Activated CD8-positive, alpha-beta T cell treated with anti-CD3 and anti-CD28 coated beads, Interleukin-2, amount 10 ng/mL, durations not matched to agents 7 days and 5 days (primary cell): Measurements from ENCODE around the gene NR5A2. TPM values are rescaled to one million over a fixed set of nuclear protein-coding genes. Genes with fewer than 3 reads are reported as not detected.

Experiments used
- ATAC-seq: fragments of 150-1000 bp; cut with Tn5 transposase; one replicate; pipeline ENCODE4 v1.10.0; 2021; ENCODE audit warnings: moderate library complexity
- CTCF ChIA-PET: fragments of 350-600 bp; sonication (Branson Sonifier 250); formaldehyde crosslinking; loops from one replicate; lab custom pipeline; 2021; ENCODE audit warnings: antibody characterized with exemption; lab: Charles Lee
- POLR2A ChIA-PET: fragments of 350-600 bp; sonication (Branson Sonifier 250); formaldehyde crosslinking; loops from one replicate; lab custom pipeline; 2021; ENCODE audit warnings: antibody characterized with exemption; lab: Charles Lee
- DNase-seq: peaks from one replicate; pipeline ENCODE4 v3.0.0-alpha.2; 2020
- H3K27ac Mint-ChIP-seq: one replicate; pipeline ENCODE4 v1.8.0; 2021; ENCODE audit warnings: mild to moderate bottlenecking, mixed read lengths
- H3K27me3 Mint-ChIP-seq: one replicate; pipeline ENCODE4 v1.8.0; 2021; ENCODE audit warnings: low read depth, mixed read lengths
- H3K36me3 Mint-ChIP-seq: one replicate; pipeline ENCODE4 v1.8.0; 2021; ENCODE audit warnings: low read depth, mixed read lengths
- H3K4me1 Mint-ChIP-seq: one replicate; pipeline ENCODE4 v1.8.0; 2021; ENCODE audit warnings: low read depth, mixed read lengths
- H3K4me3 Mint-ChIP-seq: one replicate; pipeline ENCODE4 v1.8.0; 2021; ENCODE audit warnings: mild to moderate bottlenecking, mixed read lengths
- H3K9me3 Mint-ChIP-seq: one replicate; pipeline ENCODE4 v1.8.0; 2022; ENCODE audit warnings: mixed read lengths; ENCODE audit not compliant: insufficient read depth
- total RNA-seq, 2 experiments: library from RNA; stranded (reverse); gene quantifications; one replicate each; pipeline ENCODE4 v1.2.3, GENCODE V29; 2021

The NR5A2 gene
- total RNA-seq, 2 experiments from 2014 or later, result not detected

DNA sequence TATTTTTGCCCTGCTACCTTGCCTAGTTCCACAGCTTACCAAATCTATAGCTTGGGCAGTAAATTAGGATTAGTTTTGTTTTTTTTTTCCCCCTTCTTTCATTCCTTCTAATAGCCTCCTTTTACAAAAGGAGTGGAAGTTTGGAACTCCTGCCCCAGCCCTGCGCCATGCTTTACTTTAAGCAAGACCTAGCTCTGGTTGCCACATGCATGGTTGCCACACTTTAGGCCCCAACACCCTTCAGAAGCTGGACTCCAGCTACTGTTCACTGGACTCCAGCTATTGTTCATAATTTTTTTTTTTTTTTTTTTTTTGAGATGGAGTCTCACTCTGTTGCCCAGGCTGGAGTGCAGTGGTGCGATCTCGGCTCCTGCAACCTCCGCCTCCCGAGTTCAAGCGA is 115.8 kb downstream of the NR5A2 start:
- CTCF ChIA-PET, result interaction anchor here (1.4 to 1.8 kb wide), 2 partner anchors 11 to 114 kb away, joined by 4 to 7 read pairs; no protein-coding TSS in a partner anchor
- no peak for DNase-seq
- POLR2A ChIA-PET, result interaction anchor here (1.1 to 1.7 kb wide), 2 partner anchors 10 to 11 kb away, joined by 3 to 5 read pairs; no protein-coding TSS in a partner anchor
- H3K27me3 Mint-ChIP-seq, result peaks cover 4% of the 10 kb centered on the region
- H3K36me3 Mint-ChIP-seq, result no peaks in the 10 kb centered on the region
- no peak overlapping the region for H3K27ac Mint-ChIP-seq
- no peak overlapping the region for H3K4me3 Mint-ChIP-seq
- no peaks in the 10 kb centered on the region for H3K4me1 Mint-ChIP-seq
- ATAC-seq, result no peak
- no peaks in the 10 kb centered on the region for H3K9me3 Mint-ChIP-seq

DNA sequence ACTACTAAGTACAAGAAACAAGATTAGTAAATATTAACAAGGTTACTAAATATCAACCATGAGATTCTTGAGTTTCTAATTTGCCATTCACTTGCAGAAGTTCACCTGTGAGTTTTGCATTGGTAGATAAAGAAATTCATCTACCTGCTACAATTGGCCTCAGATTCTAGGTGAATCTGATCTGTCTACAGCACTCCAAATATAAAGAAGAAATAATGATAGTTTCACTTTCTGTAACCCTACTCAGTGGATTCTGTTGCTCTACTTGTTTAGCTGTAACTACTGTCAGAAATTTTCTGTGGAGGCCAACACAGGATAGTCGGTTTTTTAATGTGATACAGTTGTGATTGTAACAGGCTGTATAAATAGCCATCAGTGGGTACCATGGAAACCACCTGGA is 118.6 kb downstream of the NR5A2 start:
- no peaks in the 10 kb centered on the region for H3K27me3 Mint-ChIP-seq
- ATAC-seq (no peak), DNase-seq (no peak)
- ChIA-PET CTCF (interaction anchor here (0.6 kb wide), 1 partner anchor 10 kb away, joined by 3 read pairs; no protein-coding TSS in a partner anchor), POLR2A (interaction anchor here (1.0 to 1.1 kb wide), 2 partner anchors 8 to 156 kb away, joined by 3 to 4 read pairs; no protein-coding TSS in a partner anchor)
- H3K4me1 Mint-ChIP-seq, result peaks cover 11% of the 10 kb centered on the region
- no peak overlapping the region for H3K27ac Mint-ChIP-seq
- no peak overlapping the region for H3K4me3 Mint-ChIP-seq
- no peaks in the 10 kb centered on the region for H3K9me3 Mint-ChIP-seq
- H3K36me3 Mint-ChIP-seq, result no peaks in the 10 kb centered on the region

DNA sequence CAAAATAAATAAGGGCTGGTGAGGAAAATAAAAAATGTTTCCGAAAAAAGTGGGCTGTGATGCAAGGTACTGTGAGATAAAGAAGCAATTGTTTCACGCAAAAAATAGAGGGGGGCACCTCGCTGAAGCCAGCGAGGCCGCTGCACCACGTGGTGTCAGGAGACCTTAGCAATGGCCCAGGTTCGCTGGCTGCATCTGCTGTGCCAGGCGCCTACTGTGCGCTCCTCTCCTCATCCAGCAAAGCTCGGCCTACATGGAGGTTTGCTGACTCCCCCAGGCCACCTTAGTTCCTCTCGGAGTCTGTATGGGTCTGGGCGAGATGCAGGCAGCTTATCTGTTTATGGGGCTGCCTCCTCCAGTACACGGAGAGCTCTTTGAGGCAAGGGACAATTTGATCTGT is 119.6 kb downstream of the NR5A2 start:
- Mint-ChIP-seq H3K27ac (no peak overlapping the region), H3K27me3 (no peaks in the 10 kb centered on the region), H3K4me3 (no peak overlapping the region), H3K9me3 (no peaks in the 10 kb centered on the region), H3K36me3 (no peaks in the 10 kb centered on the region), H3K4me1 (peaks cover 13% of the 10 kb centered on the region)
- ChIA-PET CTCF (no interaction called here), POLR2A (no interaction called here)
- no peak for DNase-seq
- ATAC-seq, result no peak

DNA sequence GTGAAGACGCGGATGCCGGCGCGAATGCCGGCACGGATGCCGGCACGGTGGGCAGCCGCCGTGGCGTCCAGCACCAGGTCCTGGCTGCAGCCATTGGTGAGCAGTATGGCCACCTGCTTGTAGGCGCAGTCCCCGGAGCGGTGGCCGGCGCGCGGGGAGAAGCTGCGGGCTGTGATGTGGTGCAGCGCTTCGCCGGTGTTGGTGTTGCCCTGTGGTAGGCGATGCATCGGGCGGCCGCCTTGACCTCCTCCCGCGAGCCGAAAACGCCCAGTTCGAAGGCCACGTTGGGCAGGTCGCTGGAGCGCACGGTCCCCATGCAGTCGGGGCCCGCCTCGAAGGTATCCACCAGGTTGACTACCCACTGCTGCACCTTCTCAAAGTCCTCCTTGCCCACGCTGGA is 120.2 kb downstream of the NR5A2 start:
- CTCF ChIA-PET, result no interaction called here
- POLR2A ChIA-PET, result no interaction called here
- Mint-ChIP-seq H3K4me3 (no peak overlapping the region), H3K9me3 (no peaks in the 10 kb centered on the region), H3K4me1 (peaks cover 15% of the 10 kb centered on the region), H3K36me3 (no peaks in the 10 kb centered on the region), H3K27me3 (no peaks in the 10 kb centered on the region), H3K27ac (no peak overlapping the region)
- ATAC-seq (no peak), DNase-seq (no peak)

GRCh38 chr1:200150006-200150405 is 122.5 kb downstream of the NR5A2 start:
- DNase-seq, result no peak

GRCh38 chr1:200150721-200151120 is 123.2 kb downstream of the NR5A2 start:
- H3K9me3 Mint-ChIP-seq, result peaks cover 5% of the 10 kb centered on the region
- peaks cover 34% of the 10 kb centered on the region for H3K4me1 Mint-ChIP-seq
- ChIA-PET POLR2A (no interaction called here), CTCF (interaction anchor here (0.9 to 1.9 kb wide), 6 partner anchors 10 to 156 kb away, joined by 3 to 6 read pairs (median 3); no protein-coding TSS in a partner anchor)
- no peak for ATAC-seq
- no peak overlapping the region for H3K4me3 Mint-ChIP-seq
- H3K27ac Mint-ChIP-seq, result no peak overlapping the region
- DNase-seq, result no peak
- H3K27me3 Mint-ChIP-seq, result no peaks in the 10 kb centered on the region
- no peaks in the 10 kb centered on the region for H3K36me3 Mint-ChIP-seq

More at GRCh38 chr1:200150006-200150405, 122.5 kb downstream of the NR5A2 start:
- Mint-ChIP-seq H3K4me3 (no peak overlapping the region), H3K36me3 (no peaks in the 10 kb centered on the region), H3K9me3 (peaks cover 3% of the 10 kb centered on the region), H3K27ac (no peak overlapping the region), H3K27me3 (no peaks in the 10 kb centered on the region), H3K4me1 (peaks cover 33% of the 10 kb centered on the region)
- POLR2A ChIA-PET, result no interaction called here
- CTCF ChIA-PET, result interaction anchor here (0.9 to 1.9 kb wide), 4 partner anchors 10 to 157 kb away, joined by 3 to 6 read pairs (median 3); no protein-coding TSS in a partner anchor
- no peak for ATAC-seq

DNA sequence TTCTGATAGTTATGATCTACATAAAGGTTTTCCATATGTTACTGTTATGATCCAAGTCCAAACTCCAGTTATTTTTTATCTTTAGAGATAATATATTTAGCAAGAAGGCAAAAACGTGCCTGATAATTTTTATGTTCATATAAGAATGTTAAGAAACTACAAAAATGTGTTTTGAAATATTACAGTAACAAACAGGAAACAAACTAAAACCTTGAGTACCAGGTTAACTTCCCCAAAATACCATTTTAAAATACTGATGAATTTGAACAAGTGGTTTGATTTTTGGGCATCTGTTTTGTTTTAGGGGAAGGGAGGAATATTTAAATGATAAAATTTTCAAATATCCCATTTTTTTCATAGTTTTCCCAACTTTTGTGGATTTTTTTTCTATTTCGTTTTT is 124.8 kb downstream of the NR5A2 start:
- peaks cover 41% of the 10 kb centered on the region for H3K4me1 Mint-ChIP-seq
- H3K9me3 Mint-ChIP-seq, result peaks cover 5% of the 10 kb centered on the region
- no peak for DNase-seq
- peaks cover 3% of the 10 kb centered on the region for H3K27me3 Mint-ChIP-seq
- POLR2A ChIA-PET, result no interaction called here
- no peak for ATAC-seq
- CTCF ChIA-PET, result no interaction called here
- no peaks in the 10 kb centered on the region for H3K36me3 Mint-ChIP-seq
- no peak overlapping the region for H3K27ac Mint-ChIP-seq
- H3K4me3 Mint-ChIP-seq, result no peak overlapping the region

DNA sequence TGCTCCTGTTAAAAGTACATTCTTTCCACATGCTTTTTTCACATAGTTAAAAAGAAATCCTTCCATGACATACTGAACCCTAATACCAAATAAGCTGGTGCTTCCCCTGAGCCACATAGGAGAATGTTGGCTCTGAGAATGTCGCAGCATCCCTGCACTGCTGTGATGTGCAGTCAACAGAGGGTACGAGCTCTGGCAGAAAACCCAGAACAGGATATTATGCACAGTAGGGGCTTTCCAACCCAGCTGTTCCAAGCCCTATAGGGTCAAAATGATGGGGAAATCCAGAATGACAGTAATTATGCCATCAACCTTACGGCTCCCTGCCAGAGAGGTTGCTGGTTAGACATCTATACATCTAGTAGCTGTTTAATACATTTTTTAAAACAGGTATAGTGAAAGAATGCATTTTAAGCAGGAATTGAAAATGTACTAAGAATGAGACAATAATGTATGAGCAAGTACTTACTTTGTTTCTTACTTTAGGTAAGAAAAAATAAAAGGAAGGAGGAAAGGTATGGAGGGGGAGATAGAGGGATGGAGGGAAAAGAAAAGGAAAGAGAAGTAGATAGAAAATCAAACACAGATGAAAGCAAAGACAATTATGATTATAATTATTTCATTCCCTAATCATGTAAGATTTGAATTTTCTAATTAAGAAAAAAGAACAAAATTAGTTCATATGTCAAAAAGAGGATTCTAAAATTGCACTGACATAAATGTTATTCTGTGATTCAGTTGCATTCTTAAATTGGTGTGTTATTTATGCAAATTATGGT is 126.0 kb downstream of the NR5A2 start:
- DNase-seq, result peak; percentile 41
- H3K27ac Mint-ChIP-seq, result peak overlapping the region; percentile 65
- H3K9me3 Mint-ChIP-seq, result peaks cover 5% of the 10 kb centered on the region
- POLR2A ChIA-PET, result interaction anchor here (0.9 to 2.0 kb wide), 5 partner anchors 10 to 330 kb away, joined by 5 to 7 read pairs (median 5); no protein-coding TSS in a partner anchor
- H3K27me3 Mint-ChIP-seq, result peaks cover 3% of the 10 kb centered on the region
- ATAC-seq, result peak; percentile 25
- peaks cover 41% of the 10 kb centered on the region for H3K4me1 Mint-ChIP-seq
- no peaks in the 10 kb centered on the region for H3K36me3 Mint-ChIP-seq
- peak overlapping the region; percentile 13 for H3K4me3 Mint-ChIP-seq
- CTCF ChIA-PET, result interaction anchor here (1.0 to 2.2 kb wide), 6 partner anchors 10 to 185 kb away, joined by 3 to 14 read pairs (median 6); no protein-coding TSS in a partner anchor

DNA sequence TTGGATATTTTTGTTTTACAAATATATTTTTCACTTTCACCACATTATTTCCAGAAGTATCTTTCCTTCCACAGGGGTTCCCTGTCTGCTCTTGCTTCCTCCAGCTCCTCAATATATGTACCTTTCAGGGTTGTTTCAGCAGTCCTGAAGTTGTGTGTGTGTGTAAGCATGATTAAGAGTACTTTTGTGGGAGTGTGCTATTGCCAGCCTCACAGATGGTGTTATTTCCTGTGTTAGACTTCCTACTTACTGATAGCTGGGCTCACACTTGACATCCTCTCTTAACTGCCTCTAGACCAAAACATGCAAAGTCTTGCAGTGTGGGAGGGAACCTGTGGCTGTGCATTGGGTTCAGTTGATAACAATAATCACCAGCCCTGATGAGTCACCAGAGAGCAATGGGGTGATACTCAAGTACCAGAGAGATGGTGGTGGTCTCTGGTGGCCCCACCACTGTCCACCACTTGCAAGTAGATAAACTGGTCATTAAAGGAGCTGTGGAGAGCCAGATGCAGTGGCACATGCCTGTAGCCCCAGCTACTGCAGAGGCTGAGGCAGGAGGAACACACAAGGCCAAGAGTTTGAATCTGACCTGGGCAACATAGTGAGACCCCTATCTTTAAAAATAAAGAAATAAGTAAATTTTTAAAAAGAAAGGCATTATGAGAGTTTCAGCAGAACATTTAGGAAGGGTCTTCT is 126.7 kb downstream of the NR5A2 start:
- Mint-ChIP-seq H3K4me1 (peaks cover 41% of the 10 kb centered on the region), H3K4me3 (no peak overlapping the region)

GRCh38 chr1:200157715-200158114 is 130.2 kb downstream of the NR5A2 start:
- peaks cover 26% of the 10 kb centered on the region for H3K4me1 Mint-ChIP-seq
- no peaks in the 10 kb centered on the region for H3K36me3 Mint-ChIP-seq
- ATAC-seq (no peak), DNase-seq (no peak)
- POLR2A ChIA-PET, result no interaction called here
- no peak overlapping the region for H3K27ac Mint-ChIP-seq
- peaks cover 5% of the 10 kb centered on the region for H3K9me3 Mint-ChIP-seq
- CTCF ChIA-PET, result interaction anchor here (0.7 to 1.7 kb wide), 3 partner anchors 17 to 149 kb away, joined by 4 to 10 read pairs (median 6); no protein-coding TSS in a partner anchor
- peaks cover 3% of the 10 kb centered on the region for H3K27me3 Mint-ChIP-seq
- H3K4me3 Mint-ChIP-seq, result no peak overlapping the region

More for the DNA sequence above, 126.7 kb downstream of the NR5A2 start:
- peaks cover 3% of the 10 kb centered on the region for H3K27me3 Mint-ChIP-seq
- H3K27ac Mint-ChIP-seq, result peak overlapping the region; percentile 78
- H3K36me3 Mint-ChIP-seq, result no peaks in the 10 kb centered on the region
- ChIA-PET CTCF (interaction anchor here (0.5 to 2.2 kb wide), 7 partner anchors 11 to 448 kb away, joined by 3 to 11 read pairs (median 4); no protein-coding TSS in a partner anchor), POLR2A (interaction anchor here (0.8 to 2.0 kb wide), 6 partner anchors 8 to 329 kb away, joined by 3 to 7 read pairs (median 5); no protein-coding TSS in a partner anchor)
- ATAC-seq (peak; percentile 96), DNase-seq (peak; percentile 75)
- H3K9me3 Mint-ChIP-seq, result peaks cover 5% of the 10 kb centered on the region

DNA sequence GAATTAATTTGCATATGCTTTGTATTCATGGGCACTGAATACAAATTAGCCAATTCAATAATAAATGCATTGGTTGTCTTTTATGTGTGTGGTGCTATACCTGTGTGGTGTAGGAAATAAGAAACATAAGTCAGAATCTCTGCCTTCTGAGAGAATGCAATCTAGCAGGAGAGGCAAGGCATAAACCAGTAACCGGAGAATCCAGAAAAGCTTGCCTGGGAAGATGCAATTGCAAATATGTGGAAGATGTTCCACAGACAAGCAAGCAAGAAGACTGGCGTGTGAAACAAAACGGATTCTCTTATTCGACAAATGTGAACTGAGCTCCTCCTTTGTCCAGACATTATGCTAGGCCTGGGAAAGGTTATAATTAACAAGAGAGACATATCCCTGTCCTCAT is 134.3 kb downstream of the NR5A2 start:
- Mint-ChIP-seq H3K9me3 (no peaks in the 10 kb centered on the region), H3K4me1 (peaks cover under 1% of the 10 kb centered on the region), H3K36me3 (no peaks in the 10 kb centered on the region), H3K27me3 (peaks cover 3% of the 10 kb centered on the region), H3K4me3 (no peak overlapping the region), H3K27ac (no peak overlapping the region)
- ChIA-PET POLR2A (no interaction called here), CTCF (interaction anchor here (0.6 kb wide), 1 partner anchor 12 kb away, joined by 3 read pairs; no protein-coding TSS in a partner anchor)
- ATAC-seq, result no peak
- DNase-seq, result no peak
